GM23338 (cell line): ENCODE data around the gene PXT1. TPM values are rescaled to one million over a fixed set of nuclear protein-coding genes. Genes with fewer than 3 reads are reported as not detected.

ENCODE experiments used
- ATAC-seq: fragments of 200-7000 bp; cut with Tn5 transposase; 3 replicates; pipeline ENCODE4 v1.9.1; 2020
- DNase-seq: peaks from one replicate; pipeline ENCODE4 v3.0.0-alpha.2; 2015; ENCODE audit warnings: low spot score
- H2AFZ ChIP-seq: fragments of 200-600 bp; sonication (generic); 2 replicates; pipeline ENCODE4 v1.8.0; 2016; ENCODE audit warnings: antibody characterized with exemption, mild to moderate bottlenecking, moderate library complexity
- H3F3A ChIP-seq: fragments of 200-600 bp; sonication (generic); replicated peaks from 2 replicates; pipeline ENCODE4 v1.8.0; 2017; ENCODE audit warnings: antibody characterized with exemption, mixed run types, low read depth
- H3K27ac ChIP-seq: fragments of 200-600 bp; sonication (generic); 2 replicates; pipeline ENCODE4 v1.6.1; 2016; ENCODE audit warnings: low read depth
- H3K27me3 ChIP-seq: fragments of 200-600 bp; sonication (generic); 2 replicates; pipeline ENCODE4 v1.8.0; 2016; ENCODE audit warnings: mild to moderate bottlenecking, mixed run types, moderate library complexity; ENCODE audit not compliant: insufficient read depth
- H3K36me3 ChIP-seq: fragments of 200-600 bp; sonication (generic); 2 replicates; pipeline ENCODE4 v1.8.0; 2016; ENCODE audit warnings: mild to moderate bottlenecking; ENCODE audit not compliant: insufficient read depth
- H3K4me1 ChIP-seq: fragments of 200-600 bp; sonication (generic); 2 replicates; pipeline ENCODE4 v1.8.0; 2016; ENCODE audit warnings: mild to moderate bottlenecking, moderate library complexity; ENCODE audit not compliant: insufficient read depth
- H3K4me2 ChIP-seq: fragments of 200-600 bp; sonication (generic); 2 replicates; pipeline ENCODE4 v1.7.1; 2017; ENCODE audit warnings: mixed run types
- H3K4me3 ChIP-seq: fragments of 200-600 bp; sonication (generic); 2 replicates; pipeline ENCODE4 v1.6.1; 2016; ENCODE audit warnings: mixed run types
- H3K79me2 ChIP-seq: fragments of 200-600 bp; sonication (generic); replicated peaks from 2 replicates; pipeline ENCODE4 v1.8.0; 2017; ENCODE audit warnings: mild to moderate bottlenecking; ENCODE audit not compliant: insufficient read depth
- H3K9me2 ChIP-seq: fragments of 200-600 bp; sonication (generic); 2 replicates; pipeline ENCODE4 v1.8.0; 2017; ENCODE audit not compliant: insufficient read depth
- H4K20me1 ChIP-seq: fragments of 200-600 bp; sonication (generic); replicated peaks from 2 replicates; pipeline ENCODE4 v1.8.0; 2017; ENCODE audit warnings: mild to moderate bottlenecking; ENCODE audit not compliant: insufficient read depth
- H3K27ac Mint-ChIP-seq: 2 replicates; pipeline ENCODE4 v1.8.0; 2020; ENCODE audit warnings: inconsistent platforms, mild to moderate bottlenecking, moderate library complexity, mixed read lengths
- H3K27me3 Mint-ChIP-seq: 3 replicates; pipeline ENCODE4 v1.8.0; 2022; ENCODE audit warnings: low read depth, mild to moderate bottlenecking, moderate library complexity, mixed read lengths, inconsistent platforms; ENCODE audit not compliant: insufficient read depth, poor library complexity
- H3K36me3 Mint-ChIP-seq: 3 replicates; pipeline ENCODE4 v1.8.0; 2021; ENCODE audit warnings: low read depth, mild to moderate bottlenecking, inconsistent platforms, moderate library complexity, mixed read lengths
- H3K4me1 Mint-ChIP-seq: 3 replicates; pipeline ENCODE4 v1.8.0; 2020; ENCODE audit warnings: mild to moderate bottlenecking, inconsistent platforms, mixed read lengths
- H3K4me3 Mint-ChIP-seq: 3 replicates; pipeline ENCODE4 v1.8.0; 2021; ENCODE audit warnings: moderate library complexity, mild to moderate bottlenecking, inconsistent platforms, mixed read lengths
- H3K9me3 Mint-ChIP-seq: 3 replicates; pipeline ENCODE4 v1.8.0; 2020; ENCODE audit warnings: moderate library complexity, mild to moderate bottlenecking, inconsistent platforms, mixed read lengths
- CTCF ChIP-seq, 2 experiments: fragments of 200-600 bp in 1 of 2; sonication (generic) in 1 of 2; conservative IDR thresholded peaks; 2 replicates each; pipeline versions ENCODE4 v1.5.1 to v1.6.1; 2016 to 2017; ENCODE audit warnings: antibody characterized with exemption in 2 of 2, low read depth in 2 of 2, mild to moderate bottlenecking in 2 of 2, moderate library complexity in 1 of 2
- ETS1 ChIP-seq: IDR thresholded peaks from 2 replicates; pipeline ENCODE4 v1.6.1; 2016; ENCODE audit warnings: antibody characterized with exemption
- EZH2 ChIP-seq: fragments of 200-600 bp; sonication (generic); IDR thresholded peaks from one replicate; pipeline ENCODE4 v1.8.0; 2017; ENCODE audit warnings: antibody characterized with exemption, mild to moderate bottlenecking, low read depth; ENCODE audit not compliant: unreplicated experiment
- JUNB ChIP-seq: IDR thresholded peaks from one replicate; pipeline ENCODE4 v1.6.1; 2016; ENCODE audit warnings: antibody characterized with exemption; ENCODE audit not compliant: unreplicated experiment
- NANOG ChIP-seq: IDR thresholded peaks from 2 replicates; pipeline ENCODE4 v1.6.1; 2016; ENCODE audit warnings: antibody characterized with exemption, borderline replicate concordance
- REST ChIP-seq: IDR thresholded peaks from one replicate; pipeline ENCODE4 v1.6.1; 2018; ENCODE audit warnings: antibody characterized with exemption; ENCODE audit not compliant: unreplicated experiment
- STAT1 ChIP-seq: IDR thresholded peaks from one replicate; pipeline ENCODE4 v1.6.1; 2016; ENCODE audit warnings: antibody characterized with exemption; ENCODE audit not compliant: unreplicated experiment
- polyA plus RNA-seq: library from polyadenylated mRNA; unstranded; fragments of >200 nt; fragmentation: Nextera tagmentation; extraction: Ambion mirVana; gene quantifications from 2 replicates; pipeline ENCODE4 v1.2.1, GENCODE V29; 2016
- total RNA-seq: library from RNA; depleted of rRNA; stranded (reverse); fragments of >200 nt; shearing (Covaris generic); gene quantifications from 2 replicates; pipeline ENCODE4 v1.2.3, GENCODE V29; 2014

PXT1 gene
- total and polyA plus RNA-seq, 2 experiments from 2014 or later: 0.14 TPM; not detected in 1

- no peaks in the 10 kb centered on the region; the same call in 2 of the 3 replicates for H3K36me3 Mint-ChIP-seq
- H3K27me3 Mint-ChIP-seq: peaks cover 39% of the 10 kb centered on the region
- peaks cover 37% of the 10 kb centered on the region for H3K4me1 Mint-ChIP-seq
These were observed 58.6 kb downstream of the PXT1 start for GRCh38 chr6:36384095-36384494.

GRCh38 chr6:36383606-36384005 is 59.0 kb downstream of the PXT1 start:
- 0 out of 2 replicates have a peak, but pooled peaks cover 5% of the 10 kb centered on the region for H3F3A ChIP-seq
- no peaks in the 10 kb centered on the region for H3K9me2 ChIP-seq
- Mint-ChIP-seq H3K4me3 (no peak overlapping the region), H3K36me3 (no peaks in the 10 kb centered on the region; the same call in 2 of the 3 replicates), H3K9me3 (peaks cover 4% of the 10 kb centered on the region; the same call in 2 of the 3 replicates), H3K27ac (no peak overlapping the region), H3K27me3 (peaks cover 37% of the 10 kb centered on the region), H3K4me1 (peaks cover 37% of the 10 kb centered on the region)
- H4K20me1 ChIP-seq: no peaks in the 10 kb centered on the region
- DNase-seq (no peak), ATAC-seq (no peak)
- peaks cover 6% of the 10 kb centered on the region; the same call in 1 of the 2 replicates for H3K4me1 ChIP-seq
- no peak overlapping the region for H3K27ac ChIP-seq
- no peak overlapping the region for H3K4me2 ChIP-seq
- H3K36me3 ChIP-seq: no peaks in the 10 kb centered on the region; the same call in 1 of the 2 replicates
- H3K27me3 ChIP-seq: peaks cover 38% of the 10 kb centered on the region
- H3K4me3 ChIP-seq: no peak overlapping the region
- H3K79me2 ChIP-seq: no peaks in the 10 kb centered on the region
- no peak overlapping the region for H2AFZ ChIP-seq
- no peak for TF ChIP-seq CTCF (conservative IDR thresholded peaks at IDR 0.05; ENCODE audit: low read depth in 2 of 2)
- no peak for TF ChIP-seq JUNB
- TF ChIP-seq EZH2: no peak
- TF ChIP-seq STAT1: no peak
- no peak for TF ChIP-seq NANOG
- TF ChIP-seq ETS1: no peak

More at GRCh38 chr6:36384095-36384494, 58.6 kb downstream of the PXT1 start:
- ATAC-seq (no peak), DNase-seq (no peak)
- Histone ChIP-seq H3K9me2 (no peaks in the 10 kb centered on the region), H3K27me3 (peaks cover 42% of the 10 kb centered on the region), H4K20me1 (no peaks in the 10 kb centered on the region), H3K79me2 (no peaks in the 10 kb centered on the region), H3K4me1 (peaks cover 6% of the 10 kb centered on the region; the same call in 1 of the 2 replicates), H3K27ac (no peak overlapping the region), H3K4me2 (no peak overlapping the region), H3K36me3 (no peaks in the 10 kb centered on the region; the same call in 1 of the 2 replicates), H3K4me3 (no peak overlapping the region), H3F3A (0 out of 2 replicates have a peak, but pooled peaks cover 8% of the 10 kb centered on the region), H2AFZ (no peak overlapping the region)
- H3K4me3 Mint-ChIP-seq: no peak overlapping the region
- TF ChIP-seq STAT1 (no peak), REST (no peak), JUNB (no peak)
- peaks cover 4% of the 10 kb centered on the region; the same call in 2 of the 3 replicates for H3K9me3 Mint-ChIP-seq
- H3K27ac Mint-ChIP-seq: no peak overlapping the region
